Fibroblast of skin of scalp (primary cell): Measurements from ENCODE around the gene RHBDD1. TPM values are rescaled to one million over a fixed set of nuclear protein-coding genes. Genes with fewer than 3 reads are reported as not detected.

Source experiments
- DNase-seq: peaks from one replicate; pipeline ENCODE4 v3.0.0-alpha.2; 2013
- polyA plus RNA-seq, 2 experiments: library from polyadenylated mRNA; unstranded; fragments of 120-200 nt; gene quantifications; one replicate each; pipeline ENCODE4 v1.2.1, GENCODE V29; 2013; ENCODE audit not compliant: insufficient read length in 2 of 2

The RHBDD1 gene
- polyA plus RNA-seq (2013, experiment 1 of 2; ENCODE audit: insufficient read length) = 26.2 TPM
- polyA plus RNA-seq (2013, experiment 2 of 2; ENCODE audit: insufficient read length) = 27.1 TPM

DNA sequence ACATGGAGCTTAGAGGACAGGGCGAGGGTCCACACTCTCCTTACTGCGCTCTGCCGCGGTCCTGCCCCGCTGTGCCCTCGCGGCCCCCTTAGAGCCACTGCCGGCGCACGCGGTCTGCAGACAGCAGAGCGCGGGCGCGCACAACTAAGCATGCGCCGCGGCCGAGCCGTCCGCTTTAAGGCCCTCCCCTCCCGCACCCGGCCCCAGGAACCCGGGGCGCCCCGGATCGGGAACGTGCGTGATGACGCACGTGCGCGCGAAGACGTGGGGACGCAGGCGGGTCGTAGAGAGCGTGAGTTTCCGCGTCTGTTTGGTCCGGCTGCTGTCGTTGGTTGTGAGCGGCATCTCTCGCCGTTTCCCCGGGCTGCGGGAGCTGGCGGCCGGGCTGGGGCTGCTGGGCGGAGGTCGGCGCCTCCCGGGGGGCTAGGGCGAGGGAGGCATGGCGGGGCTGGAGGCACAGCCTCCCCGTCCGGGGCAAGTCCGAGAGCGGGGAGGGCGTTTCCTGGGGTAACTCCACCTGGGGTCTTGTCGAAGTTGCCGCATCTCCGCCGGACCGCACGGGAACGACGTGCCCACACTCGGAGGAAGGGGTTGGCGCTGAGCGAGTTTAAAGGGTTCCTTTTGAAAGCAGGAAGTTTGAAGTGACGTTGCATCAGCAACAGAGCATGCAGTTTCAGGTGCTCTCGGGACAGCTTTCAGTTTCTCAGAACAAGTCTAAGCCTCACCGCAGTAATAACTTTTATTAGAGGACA lies at the start of gene RHBDD1:
Gene RHBDD1, plus strand, starts transcription at position 259 of the 752 bp plus-strand sequence. CDS start 28,640 bp downstream, outside the sequence.
- peak; percentile 97 for DNase-seq

- DNase-seq = no peak
Observed at GRCh38 chr2:226788064-226788463, 47.8 kb upstream of the RHBDD1 start.

DNA sequence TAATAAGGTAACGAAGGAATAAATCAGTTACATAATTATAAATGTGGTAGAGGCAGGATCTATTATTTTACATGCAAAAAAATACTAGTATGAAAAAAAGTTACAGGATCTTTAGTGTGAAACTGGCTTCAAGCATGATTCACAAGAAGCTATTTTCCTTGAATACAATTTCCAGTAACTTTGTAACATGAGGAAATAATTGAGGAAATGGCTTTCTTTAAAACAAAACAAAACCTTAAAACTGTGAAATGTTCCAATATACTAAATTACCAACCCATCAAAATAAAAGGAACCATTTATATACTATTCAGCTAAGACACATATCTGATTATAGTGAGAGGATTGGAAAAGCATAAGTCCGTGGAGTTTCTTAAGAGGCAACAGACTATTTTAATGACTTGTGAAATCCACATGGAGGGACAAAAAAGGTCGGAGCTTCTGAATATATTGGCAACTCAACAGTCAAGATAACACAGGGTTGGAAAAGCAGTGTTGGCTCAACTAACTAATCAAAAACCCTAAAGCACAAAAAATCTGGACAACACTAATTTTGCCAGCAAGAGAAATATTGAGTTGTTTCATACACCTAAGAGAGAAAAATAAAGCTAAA lies 46.9 kb upstream of the RHBDD1 start:
- no peak for DNase-seq

DNA sequence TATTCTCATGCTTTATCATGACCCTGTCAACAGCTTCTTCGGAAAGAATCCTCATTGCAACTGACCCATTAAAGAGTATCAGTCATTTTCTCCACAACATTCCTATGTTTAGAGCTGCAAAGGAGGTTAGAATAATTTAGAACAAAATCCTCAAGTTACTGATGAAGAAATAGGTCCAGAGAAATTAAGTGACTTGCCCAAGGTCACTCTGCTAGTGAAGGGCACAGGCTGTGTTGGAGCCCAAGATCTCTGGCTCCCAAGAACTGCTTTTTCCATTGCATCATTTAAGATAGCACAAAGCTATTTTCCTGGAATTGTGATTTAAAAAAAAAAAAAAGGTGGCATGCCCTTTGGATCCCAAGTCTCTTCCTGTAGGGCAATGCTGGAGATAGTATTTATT lies 45.8 kb upstream of the RHBDD1 start:
- DNase-seq = no peak

DNA sequence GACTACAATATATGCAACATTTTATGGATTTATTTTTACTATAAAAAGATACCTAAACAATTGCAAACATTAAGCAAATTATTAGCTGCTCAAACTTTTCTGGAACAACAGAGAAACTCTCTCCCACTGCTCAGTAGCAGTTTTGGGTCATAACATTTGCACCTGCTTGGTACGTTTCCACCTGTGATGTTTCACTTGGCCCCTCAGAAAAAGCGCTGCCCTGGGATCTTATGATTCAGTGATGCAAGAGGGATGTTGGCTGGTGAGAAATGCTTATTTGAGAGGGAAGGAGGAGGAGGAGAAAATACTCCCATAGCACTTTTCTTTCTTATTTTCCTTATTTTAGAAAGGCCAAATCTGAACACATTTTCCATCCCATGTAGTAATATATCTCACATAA lies 45.4 kb upstream of the RHBDD1 start:
- DNase-seq = no peak

GRCh38 chr2:226791056-226791486 lies 44.8 kb upstream of the RHBDD1 start:
- peak; percentile 64 for DNase-seq

GRCh38 chr2:226791487-226792081 lies 44.3 kb upstream of the RHBDD1 start:
- peak; percentile 89 for DNase-seq

DNA sequence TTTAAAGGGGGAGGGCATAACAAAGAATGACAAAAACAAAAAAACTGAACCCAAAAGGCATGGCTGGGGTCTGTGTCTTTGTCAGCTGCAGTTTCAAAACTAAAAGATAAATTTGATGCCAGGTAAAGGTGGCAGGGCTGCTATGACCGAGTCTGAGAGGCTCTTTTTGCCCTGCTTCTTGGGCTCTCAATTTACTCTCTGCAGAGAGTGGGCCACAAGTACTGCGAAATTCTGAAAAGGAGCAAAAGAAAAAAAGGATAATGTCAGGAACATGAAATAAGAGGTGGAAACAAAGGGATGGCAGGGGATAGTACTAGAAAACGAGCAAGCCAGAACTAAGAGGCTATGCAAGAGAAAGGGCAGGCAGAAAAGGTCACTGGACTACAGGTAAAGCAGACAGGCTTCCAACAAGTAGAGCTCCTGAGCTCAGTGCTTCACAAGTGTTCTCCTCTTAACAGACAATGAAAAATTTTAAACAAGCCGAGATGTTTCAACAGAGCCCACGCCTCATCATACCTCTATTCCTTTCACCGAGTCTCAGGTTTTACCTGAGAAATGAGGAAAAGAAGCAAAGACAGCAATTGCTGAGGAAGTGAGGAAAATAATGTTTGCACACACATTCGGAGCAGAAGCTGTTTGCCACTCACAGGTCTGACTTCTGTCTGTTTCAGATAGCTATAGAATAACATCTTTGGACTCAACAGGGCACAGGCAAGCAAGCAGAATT lies 43.5 kb upstream of the RHBDD1 start:
- DNase-seq = no peak

DNA sequence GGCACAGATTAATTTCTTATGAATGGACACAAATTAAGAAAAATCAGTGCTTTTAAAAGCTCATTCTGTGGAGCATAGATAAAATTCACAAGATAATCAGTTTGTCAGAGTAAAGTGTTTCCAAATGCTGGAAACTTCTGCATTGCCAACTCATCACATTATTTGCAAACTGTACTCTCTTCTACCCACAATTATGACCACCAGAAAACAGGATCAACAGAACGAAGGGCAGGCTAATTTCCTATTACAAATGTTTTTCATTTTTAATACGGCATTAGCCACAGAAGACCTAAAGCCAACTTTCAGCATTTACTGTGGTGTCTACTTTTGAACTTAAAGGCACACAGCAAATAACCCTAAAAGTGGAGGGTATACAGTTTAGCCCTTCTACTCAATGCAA lies 42.2 kb upstream of the RHBDD1 start:
- DNase-seq = no peak

DNA sequence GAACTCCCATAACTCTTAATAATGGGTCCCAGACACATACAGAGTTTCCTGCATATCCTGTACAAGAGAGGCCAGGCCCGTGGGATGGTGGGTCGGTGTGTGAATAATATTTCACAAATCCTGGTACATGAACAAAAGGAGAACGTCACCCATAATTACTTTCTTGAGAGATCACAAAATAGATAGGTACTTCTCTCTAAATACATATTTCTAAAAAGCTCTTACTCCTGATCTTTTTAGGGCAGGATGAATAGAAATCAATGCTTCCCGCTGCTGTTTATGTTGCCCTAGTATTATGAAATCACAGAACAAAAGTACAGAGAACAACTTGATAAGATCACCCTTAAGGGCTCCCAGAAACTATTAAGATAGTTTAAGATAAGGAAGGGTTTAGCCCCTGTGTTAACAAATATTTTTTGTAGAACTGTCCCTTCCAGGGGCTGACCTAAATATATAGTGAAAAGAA lies 41.6 kb upstream of the RHBDD1 start:
- DNase-seq = no peak

DNA sequence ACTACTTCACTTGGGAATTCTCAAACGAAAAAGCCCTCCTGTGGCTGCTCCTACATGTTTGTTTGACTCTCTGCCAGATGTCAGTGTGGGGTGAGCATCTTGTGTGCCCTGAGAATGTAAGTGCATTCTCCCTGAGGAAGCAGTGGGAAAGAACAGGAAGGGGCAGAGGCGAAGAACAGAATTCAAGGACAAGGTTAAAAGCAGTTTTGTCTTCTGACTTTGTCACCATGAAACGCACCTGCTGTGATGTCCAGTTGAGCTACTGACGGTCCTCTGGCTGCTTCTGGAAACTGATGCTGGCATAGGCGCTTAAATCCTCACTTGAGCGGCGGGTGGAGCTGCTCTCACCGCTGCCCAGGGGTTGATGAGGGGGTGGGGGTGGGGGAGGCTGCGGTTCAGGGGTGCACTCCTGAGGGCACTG lies 41.1 kb upstream of the RHBDD1 start:
- peak; percentile 82 for DNase-seq

DNA sequence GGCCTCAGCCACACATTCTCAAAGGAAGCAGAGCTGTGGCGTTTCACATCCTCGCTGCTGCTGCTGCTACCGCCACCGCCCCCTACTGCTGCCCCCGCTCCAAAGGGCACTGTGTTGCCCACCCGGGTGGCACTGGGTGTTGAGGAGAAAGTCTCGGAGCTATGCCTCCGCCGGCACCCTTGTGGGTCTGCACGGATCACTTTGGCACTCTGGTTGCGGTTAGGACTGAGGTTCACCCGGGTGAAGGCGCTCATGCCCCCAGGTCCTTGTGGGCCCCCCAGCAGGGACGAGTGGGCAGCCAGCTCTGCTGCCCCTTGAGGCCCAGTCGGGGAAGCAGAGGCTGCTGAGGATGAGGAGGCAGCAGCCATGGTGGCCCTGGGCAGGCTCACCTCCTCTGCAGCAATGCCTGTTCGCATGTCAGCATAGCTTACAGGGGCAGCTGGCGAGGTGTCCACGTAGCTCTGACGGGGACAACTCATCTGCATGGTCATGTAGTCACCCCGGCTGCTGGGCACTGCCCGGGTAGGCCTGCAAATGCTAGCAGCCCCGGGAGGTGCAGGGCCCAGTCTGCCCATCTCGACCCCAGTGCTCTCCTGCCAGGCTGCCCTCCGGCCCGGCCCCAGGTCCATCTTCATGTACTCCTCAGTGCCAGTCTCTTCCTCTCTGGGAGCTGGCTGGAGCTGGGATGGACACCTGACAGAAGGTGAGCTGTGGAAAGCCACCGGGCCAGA lies 40.4 kb upstream of the RHBDD1 start:
- no peak for DNase-seq

- no peak for DNase-seq
Observed at GRCh38 chr2:226796012-226796839, 39.6 kb upstream of the RHBDD1 start.

DNA sequence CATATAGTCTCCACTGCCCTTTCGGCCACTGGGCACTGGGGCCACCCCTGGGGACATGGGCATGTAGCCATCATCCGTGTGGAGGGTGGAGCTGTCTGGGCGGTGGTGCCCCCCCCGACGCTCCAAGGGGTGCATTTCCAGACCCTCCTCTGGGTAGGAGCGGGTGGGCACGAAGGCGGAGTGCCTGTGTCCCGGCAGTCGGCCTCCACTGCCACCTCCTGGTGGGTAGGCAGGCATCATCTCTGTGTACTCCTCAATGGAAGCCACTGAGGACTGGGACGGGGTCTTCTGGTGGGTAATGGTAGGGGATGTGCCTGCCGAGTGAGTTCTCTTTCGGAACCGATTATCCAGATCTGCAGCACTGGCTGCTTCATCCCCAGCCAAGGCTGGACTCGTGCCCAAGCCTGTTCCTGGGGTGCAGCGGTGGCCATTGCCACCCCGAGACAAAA lies 39.0 kb upstream of the RHBDD1 start:
- peak; percentile 56 for DNase-seq

DNA sequence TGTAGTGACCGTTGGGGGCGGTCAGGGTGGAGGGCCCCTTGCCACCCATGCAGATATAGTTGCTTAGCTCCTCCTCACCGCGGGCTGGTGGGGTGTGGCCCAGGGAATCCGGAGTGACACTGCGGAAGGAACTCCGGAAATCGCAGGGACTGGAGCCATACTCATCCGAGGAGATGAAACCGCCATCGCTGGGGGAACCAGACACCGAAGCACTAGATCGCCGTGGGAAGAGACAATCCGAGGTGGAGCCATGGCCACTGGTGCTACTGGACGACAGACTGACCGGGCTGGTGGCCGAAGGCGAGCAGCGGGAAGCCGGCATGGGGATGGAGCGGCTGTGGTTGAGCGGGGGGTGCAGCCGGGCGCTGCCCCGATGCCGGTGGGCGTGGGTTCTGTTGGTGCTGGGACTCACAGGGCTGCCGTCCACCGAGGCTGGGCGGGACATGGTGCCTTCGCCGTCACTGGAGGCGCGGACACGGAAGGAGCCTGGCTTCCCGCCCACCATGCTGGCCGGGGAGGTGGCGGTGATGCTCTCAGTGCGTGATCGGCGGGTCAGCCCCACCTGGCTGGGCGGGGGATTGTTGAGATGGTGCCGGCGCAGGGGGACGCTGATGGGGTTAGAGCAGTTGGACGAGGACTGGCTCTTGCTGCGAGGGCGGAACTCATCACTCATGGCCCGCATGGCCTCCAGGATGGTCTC lies 38.4 kb upstream of the RHBDD1 start:
- peak; percentile 31 for DNase-seq

GRCh38 chr2:226797989-226798421 lies 37.8 kb upstream of the RHBDD1 start:
- peak; percentile 11 for DNase-seq

DNA sequence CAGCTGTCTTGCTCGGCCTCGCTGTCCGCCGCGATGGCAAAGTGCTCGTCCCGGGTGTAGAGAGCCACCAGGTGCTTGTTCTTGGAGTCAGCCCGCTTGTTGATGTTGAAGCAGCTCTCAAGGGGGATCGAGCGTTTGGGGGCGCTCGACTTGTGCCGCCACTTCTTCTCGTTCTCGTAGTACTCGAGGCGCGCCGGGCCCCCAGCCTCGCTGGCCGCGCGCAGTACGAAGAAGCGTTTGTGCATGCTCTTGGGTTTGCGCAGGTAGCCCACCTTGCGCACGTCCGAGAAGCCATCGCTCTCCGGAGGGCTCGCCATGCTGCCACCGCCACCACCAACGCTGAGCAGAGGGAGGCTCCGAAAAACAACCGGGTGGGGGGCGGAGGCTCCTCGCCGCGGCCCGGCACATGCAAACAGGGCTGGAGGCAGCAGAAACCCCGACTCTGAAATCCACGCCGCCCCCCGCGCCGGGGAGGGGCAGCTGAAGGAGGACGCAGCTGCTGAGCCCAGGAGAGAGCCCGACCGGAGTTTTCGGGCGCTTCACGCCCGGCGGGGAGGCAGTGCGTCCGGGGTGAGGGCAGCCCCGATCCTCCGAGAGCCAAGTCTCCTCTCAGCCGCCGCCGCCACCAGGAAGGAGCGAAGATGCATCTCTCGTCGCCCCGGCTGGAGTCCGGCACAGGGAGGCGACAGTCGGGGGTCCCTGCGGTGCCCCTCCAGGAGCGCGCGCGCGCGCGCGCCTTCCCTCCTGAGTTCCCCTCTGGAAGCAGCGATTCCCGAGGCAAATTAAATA lies 37.2 kb upstream of the RHBDD1 start:
- peak; percentile 60 for DNase-seq

- peak; percentile 87 for DNase-seq
Observed at GRCh38 chr2:226799211-226799975, 36.5 kb upstream of the RHBDD1 start, which contains the start of gene IRS1. Gene IRS1, minus strand, starts transcription at chr2:226799820. Its CDS starts 1,082 bp downstream, at chr2:226798738.
